Esophagus muscularis mucosa (tissue), 4 donors: ENCODE results near the gene PEX7. TPM values are rescaled to one million over a fixed set of nuclear protein-coding genes. Genes with fewer than 3 reads are reported as not detected.

ENCODE experiments used
- DNase-seq: peaks from one replicate; pipeline ENCODE4 v3.0.0-alpha.2; 2017; ENCODE audit errors: extremely low spot score
- H3K27ac ChIP-seq, 4 donors: fragments of 200-600 bp; sonication (generic); replicated peaks in 1 of 4; 1 replicate in 3 of 4; 2 replicates in 1 of 4; pipeline ENCODE4 v1.5.1; 2016 to 2019; ENCODE audit warnings: mild to moderate bottlenecking in 1 of 4
- H3K27me3 ChIP-seq, 4 donors: fragments of 200-600 bp; sonication (generic); one replicate each; pipeline versions ENCODE4 v1.5.1 to v1.6.0; 2016 to 2019
- H3K36me3 ChIP-seq, 4 donors: fragments of 200-600 bp; sonication (generic); one replicate each; pipeline ENCODE4 v1.5.1; 2016 to 2019
- H3K4me1 ChIP-seq, 4 donors: fragments of 200-600 bp; sonication (generic); one replicate each; pipeline ENCODE4 v1.5.1; 2016 to 2019
- H3K4me3 ChIP-seq, 4 donors: fragments of 200-600 bp; sonication (generic); 1 replicate in 2 of 4; 2 replicates in 2 of 4; pipeline ENCODE4 v1.5.1; 2016 to 2019; ENCODE audit warnings: mild to moderate bottlenecking in 4 of 4, moderate library complexity in 1 of 4
- H3K9me3 ChIP-seq, 4 donors: fragments of 200-600 bp; sonication (generic); 1 replicate in 3 of 4; 2 replicates in 1 of 4; pipeline ENCODE4 v1.5.1; 2016 to 2019
- CTCF ChIP-seq, 3 experiments: fragments of 200-600 bp in 2 of 3; fragments of 450-650 bp in 1 of 3; sonication (generic) in 2 of 3; IDR thresholded peaks; one replicate each; pipeline ENCODE4 v1.5.1; 2017 to 2019; ENCODE audit warnings: antibody characterized with exemption in 3 of 3, mild to moderate bottlenecking in 2 of 3, moderate library complexity in 1 of 3
- EP300 ChIP-seq: sonication (generic); formaldehyde crosslinking; IDR thresholded peaks from one replicate; pipeline ENCODE4 v1.6.1; 2017; ENCODE audit warnings: antibody characterized with exemption
- POLR2A ChIP-seq: fragments of 450-650 bp; IDR thresholded peaks from one replicate; pipeline ENCODE4 v1.6.1; 2017; ENCODE audit warnings: antibody characterized with exemption, moderate library complexity, mild to moderate bottlenecking, low read depth
- POLR2AphosphoS5 ChIP-seq, 2 donors: sonication (generic); formaldehyde crosslinking; IDR thresholded peaks; one replicate each; pipeline ENCODE4 v1.6.1; 2017; ENCODE audit warnings: antibody characterized with exemption in 2 of 2
- WGBS: methylation state at CpG from one replicate; pipeline ENCODE4 v1.1.5; 2018; 5-methylcytosine and 5-hydroxymethylcytosine counted together
- intact Hi-C: fragments of 100-400 bp; cut with DNase I; formaldehyde crosslinking; loops from one replicate; pipeline ENCODE4 v1.15.1; 2023
- total RNA-seq, 4 donors: library from RNA; depleted of rRNA; stranded (reverse); fragments of >200 nt; gene quantifications; one replicate each; pipeline versions ENCODE4 v1.1.0 to v1.2.1, GENCODE V29; 2016

Gene PEX7
- total RNA-seq, 4 donors from 2014 or later = 4.1 to 9.5 (median 5.6) TPM

GRCh38 chr6:136775081-136775480 is 47.3 kb upstream of the PEX7 start:
- no peak overlapping the region for H3K27ac ChIP-seq
- no peaks in the 10 kb centered on the region for H3K36me3 ChIP-seq
- intact Hi-C loops = no loop called here
- 93% methylated on average over 3 of the region's 3 CpGs for WGBS
- H3K4me1 ChIP-seq = peaks cover 13 to 49% (median 32%) of the 10 kb centered on the region in 4 donors
- no peaks in the 10 kb centered on the region for H3K9me3 ChIP-seq
- H3K27me3 ChIP-seq = no peaks in the 10 kb centered on the region
- H3K4me3 ChIP-seq = no peak overlapping the region
- no peak for TF ChIP-seq EP300
- no peak for TF ChIP-seq POLR2A
- no peak for TF ChIP-seq CTCF (IDR thresholded peaks at IDR 0.05)
- TF ChIP-seq POLR2AphosphoS5 (IDR thresholded peaks at IDR 0.05) = no peak
- DNase-seq = no peak

- intact Hi-C loops = no loop called here
- Histone ChIP-seq H3K27me3 (no peaks in the 10 kb centered on the region), H3K4me3 (no peak overlapping the region), H3K36me3 (no peaks in the 10 kb centered on the region), H3K4me1 (peaks cover 13 to 53% (median 33%) of the 10 kb centered on the region in 4 donors), H3K9me3 (no peaks in the 10 kb centered on the region), H3K27ac (no peak overlapping the region)
- 100% methylated on average over 2 of the region's 2 CpGs for WGBS
- TF ChIP-seq POLR2AphosphoS5 (IDR thresholded peaks at IDR 0.05) = no peak
- no peak for TF ChIP-seq CTCF (IDR thresholded peaks at IDR 0.05)
- TF ChIP-seq POLR2A = no peak
- no peak for TF ChIP-seq EP300
- no peak for DNase-seq
These were observed 46.8 kb upstream of the PEX7 start for GRCh38 chr6:136775548-136775947.

GRCh38 chr6:136777651-136778050 is 44.7 kb upstream of the PEX7 start:
- H3K4me3 ChIP-seq = no peak overlapping the region
- no peak for DNase-seq
- intact Hi-C loops = no loop called here
- H3K36me3 ChIP-seq = no peaks in the 10 kb centered on the region
- H3K4me1 ChIP-seq = peaks cover 16 to 43% (median 35%) of the 10 kb centered on the region in 4 donors
- no peaks in the 10 kb centered on the region for H3K9me3 ChIP-seq
- no peaks in the 10 kb centered on the region for H3K27me3 ChIP-seq
- 80% methylated on average over 3 of the region's 3 CpGs for WGBS
- TF ChIP-seq POLR2A (no peak), POLR2AphosphoS5 (IDR thresholded peaks at IDR 0.05) (no peak), EP300 (no peak), CTCF (IDR thresholded peaks at IDR 0.05) (no peak)
- H3K27ac ChIP-seq = no peak overlapping the region

- Histone ChIP-seq H3K27ac (no peak overlapping the region), H3K9me3 (no peaks in the 10 kb centered on the region), H3K36me3 (no peaks in the 10 kb centered on the region), H3K4me1 (peaks cover 22 to 44% (median 35%) of the 10 kb centered on the region in 4 donors), H3K27me3 (no peaks in the 10 kb centered on the region), H3K4me3 (no peak overlapping the region)
- intact Hi-C loops = no loop called here
- no peak for DNase-seq
- TF ChIP-seq CTCF (IDR thresholded peaks at IDR 0.05) = no peak
- TF ChIP-seq POLR2AphosphoS5 (IDR thresholded peaks at IDR 0.05) = no peak
- TF ChIP-seq POLR2A = no peak
- no peak for TF ChIP-seq EP300
- 69% methylated on average over 1 of the region's 1 CpG for WGBS
These were observed 42.7 kb upstream of the PEX7 start for GRCh38 chr6:136779682-136780081.

- Histone ChIP-seq H3K4me3 (no peak overlapping the region), H3K27me3 (no peaks in the 10 kb centered on the region), H3K27ac (no peak overlapping the region), H3K4me1 (peaks cover 23 to 48% (median 35%) of the 10 kb centered on the region in 4 donors), H3K9me3 (no peaks in the 10 kb centered on the region), H3K36me3 (no peaks in the 10 kb centered on the region)
- intact Hi-C loops = no loop called here
- TF ChIP-seq CTCF (IDR thresholded peaks at IDR 0.05) (no peak), POLR2AphosphoS5 (IDR thresholded peaks at IDR 0.05) (no peak), POLR2A (no peak), EP300 (no peak)
- WGBS = 93% methylated on average over 2 of the region's 3 CpGs
- no peak for DNase-seq
These were observed 41.4 kb upstream of the PEX7 start for GRCh38 chr6:136780972-136781371.
